B cell (primary cell): ENCODE measurements around the gene RAB11FIP3.

Source experiments
- CTCF ChIP-seq: fragments of 200-600 bp; IDR thresholded peaks from one replicate; pipeline ENCODE4 v1.8.0; 2022; ENCODE audit warnings: antibody characterized with exemption, mild to moderate bottlenecking
- EZH2 ChIP-seq: IDR thresholded peaks from 2 replicates; pipeline ENCODE4 v1.6.1; 2012; ENCODE audit warnings: borderline replicate concordance, low read depth, mild to moderate bottlenecking, moderate library complexity, low read length; ENCODE audit not compliant: insufficient read depth, poor library complexity, severe bottlenecking

- no peak for TF ChIP-seq CTCF
- TF ChIP-seq EZH2 = no peak
Observed at GRCh38 chr16:497258-497657, 71.8 kb downstream of the RAB11FIP3 start.
